GM12878 (cell line): ENCODE measurements around the gene PNMA8C. TPM values are rescaled to one million over a fixed set of nuclear protein-coding genes. Genes with fewer than 3 reads are reported as not detected.
A peak's percentile ranks its signal among the peaks of the same experiment; 100 is the strongest.

ENCODE experiments used
- ATAC-seq: fragments of 200-7000 bp; cut with Tn5 transposase; 3 replicates; pipeline ENCODE4 v1.9.1; 2020; ENCODE audit warnings: mild to moderate bottlenecking, moderate library complexity
- BruUV-seq: library from RNA; stranded (reverse); fragments of 400-500 nt; replicated peaks from 2 replicates; lab custom pipeline; 2021; lab: Mats Ljungman, UMichigan
- CTCF ChIA-PET: fragments of 300-600 bp; sonication (Branson Sonifier 250); formaldehyde crosslinking; extraction: SDS; loops from one replicate; lab custom pipeline; 2021; ENCODE audit warnings: inconsistent platforms; lab: Yijun Ruan, JAX
- POLR2A ChIA-PET: fragments of 350-600 bp; formaldehyde crosslinking; extraction: SDS; loops from one replicate; lab custom pipeline; 2021; ENCODE audit warnings: inconsistent platforms; lab: Charles Lee
- RAD21 ChIA-PET: fragments of 300-600 bp; sonication (Branson Sonifier 250); formaldehyde crosslinking; loops from one replicate; lab custom pipeline; 2023; ENCODE audit warnings: antibody characterized with exemption; ENCODE audit not compliant: unreplicated experiment; lab: Charles Lee
- SMC1A ChIA-PET: fragments of 300-600 bp; sonication (Branson Sonifier 250); formaldehyde crosslinking; loops from one replicate; lab custom pipeline; 2023; ENCODE audit not compliant: unreplicated experiment, uncharacterized antibody; lab: Charles Lee
- DNase-seq: peaks from one replicate; pipeline ENCODE4 v3.0.0-alpha.2; 2011; ENCODE audit warnings: low read depth, low spot score
- FAIRE-seq: peaks from 3 replicates; lab custom pipeline; 2011; peaks lifted over from hg19 to GRCh38; lab: Jason Lieb, UNC
- H2AFZ ChIP-seq: 2 replicates; pipeline ENCODE4 v1.6.0; 2011; ENCODE audit warnings: low read depth, low read length, control low read depth; ENCODE audit not compliant: control insufficient read depth
- H3K27ac ChIP-seq: 2 replicates; pipeline ENCODE4 v1.5.1; 2011; ENCODE audit warnings: control low read depth; ENCODE audit not compliant: control insufficient read depth, insufficient read depth
- H3K27me3 ChIP-seq, 2 experiments: replicated peaks in 1 of 2; 2 replicates each; pipeline versions ENCODE4 v1.6.0 to v1.6.1; 2011; ENCODE audit warnings: low read length in 1 of 2; ENCODE audit not compliant: control insufficient read depth in 2 of 2, insufficient read depth in 2 of 2
- H3K36me3 ChIP-seq, 2 experiments: 2 replicates each; pipeline ENCODE4 v1.5.1; 2011; ENCODE audit warnings: low read length in 1 of 2; ENCODE audit not compliant: control insufficient read depth in 2 of 2, insufficient read depth in 2 of 2
- H3K4me1 ChIP-seq: 2 replicates; pipeline ENCODE4 v1.6.1; 2011; ENCODE audit warnings: mild to moderate bottlenecking, low read length, moderate library complexity, mixed read lengths; ENCODE audit not compliant: control insufficient read depth, insufficient read depth
- H3K4me2 ChIP-seq: 2 replicates; pipeline ENCODE4 v1.6.0; 2011; ENCODE audit warnings: control low read depth; ENCODE audit not compliant: control insufficient read depth, insufficient read depth
- H3K4me3 ChIP-seq: fragments of 200-600 bp; sonication (generic); 2 replicates; pipeline ENCODE4 v1.5.1; 2016
- H3K79me2 ChIP-seq: 2 replicates; pipeline ENCODE4 v1.6.0; 2011; ENCODE audit warnings: low read length; ENCODE audit not compliant: control insufficient read depth, insufficient read depth
- H3K9ac ChIP-seq: 2 replicates; pipeline ENCODE4 v1.8.0; 2011; ENCODE audit warnings: low read length, control low read depth, mixed read lengths; ENCODE audit not compliant: control insufficient read depth, insufficient read depth
- H3K9me3 ChIP-seq: replicated peaks from 3 replicates; pipeline ENCODE4 v1.5.1; 2011; ENCODE audit warnings: mild to moderate bottlenecking, low read length; ENCODE audit not compliant: control insufficient read depth, insufficient read depth
- H4K20me1 ChIP-seq: 2 replicates; pipeline ENCODE4 v1.6.0; 2011; ENCODE audit not compliant: control insufficient read depth, insufficient read depth
- BMI1 ChIP-seq: fragments of 450-650 bp; IDR thresholded peaks from 2 replicates; pipeline ENCODE4 v1.6.1; 2016; ENCODE audit warnings: mild to moderate bottlenecking, moderate library complexity, borderline replicate concordance
- CREB1 ChIP-seq: IDR thresholded peaks from 2 replicates; pipeline ENCODE4 v1.6.1; 2012; ENCODE audit warnings: low read depth, mild to moderate bottlenecking, inconsistent platforms
- DPF2 ChIP-seq: fragments of 450-650 bp; IDR thresholded peaks from 2 replicates; pipeline ENCODE4 v1.6.1; 2017; ENCODE audit warnings: mild to moderate bottlenecking
- MEF2B ChIP-seq: fragments of 450-650 bp; IDR thresholded peaks from 2 replicates; pipeline ENCODE4 v1.6.1; 2018; ENCODE audit warnings: mild to moderate bottlenecking, moderate library complexity; ENCODE audit not compliant: partially characterized antibody, poor library complexity, severe bottlenecking
- MXI1 ChIP-seq: fragments of 150-350 bp; IDR thresholded peaks from 2 replicates; pipeline ENCODE4 v1.6.1; 2011; ENCODE audit warnings: low read depth, mild to moderate bottlenecking, inconsistent platforms, low read length, improper control_type of control experiment
- MYB ChIP-seq: fragments of 150-350 bp; IDR thresholded peaks from 2 replicates; pipeline ENCODE4 v1.6.1; 2014; ENCODE audit warnings: mild to moderate bottlenecking, low read depth, low read length, borderline replicate concordance
- NRF1 ChIP-seq: conservative IDR thresholded peaks from 2 replicates; pipeline ENCODE4 v1.6.1; 2011; ENCODE audit warnings: mild to moderate bottlenecking, low read depth, low read length, improper control_type of control experiment
- TARDBP ChIP-seq: IDR thresholded peaks from 2 replicates; pipeline ENCODE4 v1.6.1; 2016; ENCODE audit warnings: borderline replicate concordance
- YY1 ChIP-seq: IDR thresholded peaks from 2 replicates; pipeline ENCODE4 v1.6.1; 2011; ENCODE audit warnings: low read depth, mild to moderate bottlenecking, low read length
- WGBS: methylation state at CpG from one replicate; pipeline ENCODE4 v1.1.6; 2016; ENCODE audit warnings: low lambda C conversion rate; ENCODE audit not compliant: insufficient replicate concordance, insufficient coverage; ENCODE audit errors: missing lambda C conversion rate; 5-methylcytosine and 5-hydroxymethylcytosine counted together
- in situ Hi-C: fragments of 300-500 bp; cut with MboI; formaldehyde crosslinking; loops from 9 replicates; pipeline ENCODE4 v1.14.3; 2018; ENCODE audit warnings: mixed read lengths
- intact Hi-C: fragments of 100-400 bp; cut with micrococcal nuclease; formaldehyde crosslinking; loops from one replicate; pipeline ENCODE4 v1.14.2; 2022; ENCODE audit not compliant: unreplicated experiment
- polyA plus RNA-seq, 11 experiments: library from polyadenylated mRNA; depleted of rRNA in 4 of 11; unstranded in 6 of 11; stranded (reverse) in 5 of 11; fragments of >200 nt; fragmentation: Nextera tagmentation in 4 of 11; fragmentation: Illumina TruSeq in 1 of 11; extraction: Ambion mirVana in 4 of 11; extraction: Trizol in 1 of 11; gene quantifications; 1 replicate in 1 of 11; 2 replicates in 10 of 11; pipeline versions ENCODE4 v1.2.1 to v1.2.3, GENCODE V29; 2011 to 2016; ENCODE audit warnings: inconsistent platforms in 2 of 11, missing spikeins in 2 of 11, low read depth in 1 of 11
- total RNA-seq, 4 experiments: library from RNA; depleted of rRNA in 3 of 4; stranded (reverse); fragments of >200 nt in 3 of 4; fragmentation: Illumina TruSeq in 1 of 4; extraction: Trizol in 1 of 4; gene quantifications; 2 replicates each; pipeline versions ENCODE4 v1.2.1 to v1.2.3, GENCODE V29; 2013 to 2021
- TF ChIP-seq, protein P1 (sequence below): IDR thresholded peaks from 2 replicates; pipeline ENCODE4 v1.6.1; 2011; ENCODE audit warnings: mild to moderate bottlenecking, low read depth, low read length, moderate library complexity; ENCODE audit not compliant: insufficient replicate concordance
- TF ChIP-seq, protein P2 (sequence below): fragments of 450-650 bp; formaldehyde crosslinking; IDR thresholded peaks from 2 replicates; pipeline ENCODE4 v1.4.0; 2020; ENCODE audit warnings: mild to moderate bottlenecking, moderate library complexity
- TF ChIP-seq, protein P3 (sequence below): IDR thresholded peaks from 2 replicates; pipeline ENCODE4 v1.6.1; 2012; ENCODE audit warnings: mild to moderate bottlenecking, low read depth, low read length
- TF ChIP-seq, protein P4 (sequence below): IDR thresholded peaks from 2 replicates; pipeline ENCODE4 v1.6.1; 2011; ENCODE audit warnings: low read depth, mild to moderate bottlenecking, low read length, moderate library complexity, borderline replicate concordance; ENCODE audit errors: extremely low read depth

PNMA8C gene
- total and polyA plus RNA-seq, 10 of the 15 experiments (the other 5 are each of a cell fraction or from before 2014, with no cell fraction given), result not detected

DNA sequence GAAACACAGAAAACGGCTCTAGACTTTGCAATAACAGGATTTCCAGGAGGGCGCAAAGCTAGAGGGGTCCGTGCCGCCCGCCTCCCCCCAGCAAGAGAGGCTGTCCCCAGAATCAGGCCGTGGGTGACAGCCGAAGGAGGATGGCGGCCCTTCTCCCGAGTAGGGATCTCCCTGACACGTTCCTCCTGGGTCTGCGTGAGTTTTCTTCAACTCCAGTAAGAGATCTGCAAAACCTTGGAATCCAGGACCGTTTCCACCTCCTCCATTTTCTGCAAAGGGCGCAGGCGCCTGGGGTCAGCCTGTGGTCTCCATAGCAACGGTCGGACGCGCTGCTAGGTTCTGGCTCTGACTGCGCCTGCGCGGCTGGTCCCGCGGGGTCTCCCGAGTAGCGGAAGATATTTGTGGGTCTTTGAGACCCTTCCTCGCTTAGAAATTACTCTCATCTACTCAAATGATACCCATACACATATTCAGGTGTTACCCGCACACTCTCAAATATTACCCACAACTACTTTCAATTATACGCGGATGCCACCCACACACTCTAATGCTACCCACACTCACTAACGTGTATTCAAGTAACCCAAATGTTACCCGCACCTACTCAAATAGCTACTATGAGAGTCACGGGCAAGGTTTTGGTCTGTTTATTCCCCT is 2.1 kb downstream of the PNMA8C start:
- TF ChIP-seq MEF2B (peak; percentile 36), BMI1 (peak; percentile 94), MXI1 (peak; percentile 52), CREB1 (no peak), TARDBP (no peak), MYB (no peak), YY1 (peak; percentile 48; the same call in 1 of the 2 replicates), DPF2 (no peak), NRF1 (peak; percentile 47)
- TF ChIP-seq, protein P1, sequence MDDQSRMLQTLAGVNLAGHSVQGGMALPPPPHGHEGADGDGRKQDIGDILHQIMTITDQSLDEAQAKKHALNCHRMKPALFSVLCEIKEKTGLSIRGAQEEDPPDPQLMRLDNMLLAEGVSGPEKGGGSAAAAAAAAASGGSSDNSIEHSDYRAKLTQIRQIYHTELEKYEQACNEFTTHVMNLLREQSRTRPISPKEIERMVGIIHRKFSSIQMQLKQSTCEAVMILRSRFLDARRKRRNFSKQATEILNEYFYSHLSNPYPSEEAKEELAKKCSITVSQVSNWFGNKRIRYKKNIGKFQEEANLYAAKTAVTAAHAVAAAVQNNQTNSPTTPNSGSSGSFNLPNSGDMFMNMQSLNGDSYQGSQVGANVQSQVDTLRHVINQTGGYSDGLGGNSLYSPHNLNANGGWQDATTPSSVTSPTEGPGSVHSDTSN, result no peak
- TF ChIP-seq, protein P2, sequence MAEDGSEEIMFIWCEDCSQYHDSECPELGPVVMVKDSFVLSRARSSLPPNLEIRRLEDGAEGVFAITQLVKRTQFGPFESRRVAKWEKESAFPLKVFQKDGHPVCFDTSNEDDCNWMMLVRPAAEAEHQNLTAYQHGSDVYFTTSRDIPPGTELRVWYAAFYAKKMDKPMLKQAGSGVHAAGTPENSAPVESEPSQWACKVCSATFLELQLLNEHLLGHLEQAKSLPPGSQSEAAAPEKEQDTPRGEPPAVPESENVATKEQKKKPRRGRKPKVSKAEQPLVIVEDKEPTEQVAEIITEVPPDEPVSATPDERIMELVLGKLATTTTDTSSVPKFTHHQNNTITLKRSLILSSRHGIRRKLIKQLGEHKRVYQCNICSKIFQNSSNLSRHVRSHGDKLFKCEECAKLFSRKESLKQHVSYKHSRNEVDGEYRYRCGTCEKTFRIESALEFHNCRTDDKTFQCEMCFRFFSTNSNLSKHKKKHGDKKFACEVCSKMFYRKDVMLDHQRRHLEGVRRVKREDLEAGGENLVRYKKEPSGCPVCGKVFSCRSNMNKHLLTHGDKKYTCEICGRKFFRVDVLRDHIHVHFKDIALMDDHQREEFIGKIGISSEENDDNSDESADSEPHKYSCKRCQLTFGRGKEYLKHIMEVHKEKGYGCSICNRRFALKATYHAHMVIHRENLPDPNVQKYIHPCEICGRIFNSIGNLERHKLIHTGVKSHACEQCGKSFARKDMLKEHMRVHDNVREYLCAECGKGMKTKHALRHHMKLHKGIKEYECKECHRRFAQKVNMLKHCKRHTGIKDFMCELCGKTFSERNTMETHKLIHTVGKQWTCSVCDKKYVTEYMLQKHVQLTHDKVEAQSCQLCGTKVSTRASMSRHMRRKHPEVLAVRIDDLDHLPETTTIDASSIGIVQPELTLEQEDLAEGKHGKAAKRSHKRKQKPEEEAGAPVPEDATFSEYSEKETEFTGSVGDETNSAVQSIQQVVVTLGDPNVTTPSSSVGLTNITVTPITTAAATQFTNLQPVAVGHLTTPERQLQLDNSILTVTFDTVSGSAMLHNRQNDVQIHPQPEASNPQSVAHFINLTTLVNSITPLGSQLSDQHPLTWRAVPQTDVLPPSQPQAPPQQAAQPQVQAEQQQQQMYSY (CRISPR knock-in tag), result no peak
- TF ChIP-seq, protein P3, sequence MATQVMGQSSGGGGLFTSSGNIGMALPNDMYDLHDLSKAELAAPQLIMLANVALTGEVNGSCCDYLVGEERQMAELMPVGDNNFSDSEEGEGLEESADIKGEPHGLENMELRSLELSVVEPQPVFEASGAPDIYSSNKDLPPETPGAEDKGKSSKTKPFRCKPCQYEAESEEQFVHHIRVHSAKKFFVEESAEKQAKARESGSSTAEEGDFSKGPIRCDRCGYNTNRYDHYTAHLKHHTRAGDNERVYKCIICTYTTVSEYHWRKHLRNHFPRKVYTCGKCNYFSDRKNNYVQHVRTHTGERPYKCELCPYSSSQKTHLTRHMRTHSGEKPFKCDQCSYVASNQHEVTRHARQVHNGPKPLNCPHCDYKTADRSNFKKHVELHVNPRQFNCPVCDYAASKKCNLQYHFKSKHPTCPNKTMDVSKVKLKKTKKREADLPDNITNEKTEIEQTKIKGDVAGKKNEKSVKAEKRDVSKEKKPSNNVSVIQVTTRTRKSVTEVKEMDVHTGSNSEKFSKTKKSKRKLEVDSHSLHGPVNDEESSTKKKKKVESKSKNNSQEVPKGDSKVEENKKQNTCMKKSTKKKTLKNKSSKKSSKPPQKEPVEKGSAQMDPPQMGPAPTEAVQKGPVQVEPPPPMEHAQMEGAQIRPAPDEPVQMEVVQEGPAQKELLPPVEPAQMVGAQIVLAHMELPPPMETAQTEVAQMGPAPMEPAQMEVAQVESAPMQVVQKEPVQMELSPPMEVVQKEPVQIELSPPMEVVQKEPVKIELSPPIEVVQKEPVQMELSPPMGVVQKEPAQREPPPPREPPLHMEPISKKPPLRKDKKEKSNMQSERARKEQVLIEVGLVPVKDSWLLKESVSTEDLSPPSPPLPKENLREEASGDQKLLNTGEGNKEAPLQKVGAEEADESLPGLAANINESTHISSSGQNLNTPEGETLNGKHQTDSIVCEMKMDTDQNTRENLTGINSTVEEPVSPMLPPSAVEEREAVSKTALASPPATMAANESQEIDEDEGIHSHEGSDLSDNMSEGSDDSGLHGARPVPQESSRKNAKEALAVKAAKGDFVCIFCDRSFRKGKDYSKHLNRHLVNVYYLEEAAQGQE, result no peak
- TF ChIP-seq, protein P4, sequence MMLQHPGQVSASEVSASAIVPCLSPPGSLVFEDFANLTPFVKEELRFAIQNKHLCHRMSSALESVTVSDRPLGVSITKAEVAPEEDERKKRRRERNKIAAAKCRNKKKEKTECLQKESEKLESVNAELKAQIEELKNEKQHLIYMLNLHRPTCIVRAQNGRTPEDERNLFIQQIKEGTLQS, result no peak
- no peak overlapping the region for H3K27ac ChIP-seq
- BruUV-seq, result no TSS peak
- ATAC-seq (peak; percentile 57), FAIRE-seq (no peak), DNase-seq (no peak)
- in situ Hi-C loops (no loop called here), intact Hi-C loops (no loop called here)
- no peak overlapping the region for H3K9ac ChIP-seq
- ChIA-PET POLR2A (no interaction called here), SMC1A (no interaction called here), CTCF (no interaction called here), RAD21 (no interaction called here)
- no peaks in the 10 kb centered on the region for H3K4me1 ChIP-seq
- H3K36me3 ChIP-seq, result no peaks in the 10 kb centered on the region
- no peaks in the 10 kb centered on the region for H3K79me2 ChIP-seq
- H3K9me3 ChIP-seq, result no peaks in the 10 kb centered on the region
- H4K20me1 ChIP-seq, result no peaks in the 10 kb centered on the region
- 3% methylated on average over 31 of the region's 32 CpGs for WGBS
- peak overlapping the region; percentile 62; the same call in 1 of the 2 replicates for H3K4me3 ChIP-seq
- H2AFZ ChIP-seq, result peak overlapping the region; percentile 43
- peak overlapping the region; percentile 46 for H3K4me2 ChIP-seq
- H3K27me3 ChIP-seq, result peaks cover 0 to 5% of the 10 kb centered on the region in 2 experiments; a peak in 2 of 4 replicates
